HFFc6 (cell line): ENCODE data around the gene CABLES1. TPM values are rescaled to one million over a fixed set of nuclear protein-coding genes. Genes with fewer than 3 reads are reported as not detected.

Experiments used
- DNase-seq: peaks from one replicate; pipeline ENCODE4 v3.0.0-alpha.2; 2018
- H3K27ac Mint-ChIP-seq: 2 replicates; pipeline ENCODE4 v1.8.0; 2020; ENCODE audit warnings: mild to moderate bottlenecking, mixed read lengths
- H3K27me3 Mint-ChIP-seq: 2 replicates; pipeline ENCODE4 v1.8.0; 2021; ENCODE audit warnings: mild to moderate bottlenecking, moderate library complexity, mixed read lengths; ENCODE audit not compliant: insufficient read depth
- H3K36me3 Mint-ChIP-seq: 2 replicates; pipeline ENCODE4 v1.8.0; 2021; ENCODE audit warnings: low read depth, mixed read lengths
- H3K4me1 Mint-ChIP-seq: 2 replicates; pipeline ENCODE4 v1.8.0; 2020; ENCODE audit warnings: low read depth, mixed read lengths
- H3K4me3 Mint-ChIP-seq: 2 replicates; pipeline ENCODE4 v1.8.0; 2020; ENCODE audit warnings: mild to moderate bottlenecking, moderate library complexity, mixed read lengths
- H3K9me3 Mint-ChIP-seq: 2 replicates; pipeline ENCODE4 v1.8.0; 2020; ENCODE audit warnings: mild to moderate bottlenecking, mixed read lengths
- total RNA-seq, 6 experiments: library from RNA; stranded (reverse); fragmentation: NEBNext Ultra II Directional; extraction: Animal tissue kit (Norgen Biotek cat#: 25700); gene quantifications; 2 replicates in 1 of 6; 3 replicates in 5 of 6; pipeline ENCODE4 v1.2.3, GENCODE V29; 2021
- TF ChIP-seq, protein P1 (sequence below): fragments of 200-600 bp; sonication (generic); IDR thresholded peaks from 2 replicates; pipeline ENCODE4 v1.5.0; 2021; ENCODE audit warnings: antibody characterized with exemption, mild to moderate bottlenecking

CABLES1 gene
- total RNA-seq, 6 experiments from 2014 or later = 6.2 to 9.3 (median 8.5) TPM

DNA sequence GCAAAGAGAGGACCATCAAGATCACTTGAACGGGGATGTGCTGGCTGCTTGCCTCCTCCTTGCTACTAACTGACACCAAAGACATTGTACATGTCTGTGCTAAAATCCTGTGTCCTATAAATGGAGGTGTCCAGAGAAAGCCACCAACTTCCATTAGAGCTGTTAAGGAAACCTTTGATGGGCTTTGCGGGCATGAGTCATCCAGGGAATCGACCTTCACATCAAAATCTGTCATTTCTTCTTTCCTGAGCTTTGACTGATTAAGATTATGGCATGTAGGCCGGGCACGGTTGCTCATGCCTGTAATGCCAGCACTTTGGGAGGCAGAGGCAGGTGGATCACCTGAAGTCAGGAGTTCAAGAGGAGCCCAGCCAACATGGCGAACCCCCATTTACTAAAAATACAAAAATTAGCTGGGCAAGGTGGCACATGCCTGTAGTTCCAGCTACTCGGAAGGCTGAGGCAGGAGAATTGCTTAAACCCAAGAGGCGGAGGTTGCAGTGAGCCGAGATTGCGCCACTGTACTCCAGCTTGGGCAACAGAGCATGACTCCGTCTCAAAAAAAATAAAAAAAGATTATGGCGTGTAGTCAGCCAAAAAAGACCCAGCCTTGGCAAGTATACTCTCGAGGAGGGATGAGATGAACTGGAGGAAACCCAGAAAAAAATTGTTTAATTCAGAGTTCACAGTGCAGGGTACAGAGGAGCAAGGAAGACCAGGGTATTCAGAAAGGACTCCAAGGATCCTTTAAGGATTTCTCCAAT lies 115.8 kb downstream of the CABLES1 start:
- TF ChIP-seq, protein P1, sequence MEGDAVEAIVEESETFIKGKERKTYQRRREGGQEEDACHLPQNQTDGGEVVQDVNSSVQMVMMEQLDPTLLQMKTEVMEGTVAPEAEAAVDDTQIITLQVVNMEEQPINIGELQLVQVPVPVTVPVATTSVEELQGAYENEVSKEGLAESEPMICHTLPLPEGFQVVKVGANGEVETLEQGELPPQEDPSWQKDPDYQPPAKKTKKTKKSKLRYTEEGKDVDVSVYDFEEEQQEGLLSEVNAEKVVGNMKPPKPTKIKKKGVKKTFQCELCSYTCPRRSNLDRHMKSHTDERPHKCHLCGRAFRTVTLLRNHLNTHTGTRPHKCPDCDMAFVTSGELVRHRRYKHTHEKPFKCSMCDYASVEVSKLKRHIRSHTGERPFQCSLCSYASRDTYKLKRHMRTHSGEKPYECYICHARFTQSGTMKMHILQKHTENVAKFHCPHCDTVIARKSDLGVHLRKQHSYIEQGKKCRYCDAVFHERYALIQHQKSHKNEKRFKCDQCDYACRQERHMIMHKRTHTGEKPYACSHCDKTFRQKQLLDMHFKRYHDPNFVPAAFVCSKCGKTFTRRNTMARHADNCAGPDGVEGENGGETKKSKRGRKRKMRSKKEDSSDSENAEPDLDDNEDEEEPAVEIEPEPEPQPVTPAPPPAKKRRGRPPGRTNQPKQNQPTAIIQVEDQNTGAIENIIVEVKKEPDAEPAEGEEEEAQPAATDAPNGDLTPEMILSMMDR = no peak
- Mint-ChIP-seq H3K9me3 (peaks cover 4% of the 10 kb centered on the region; the same call in 1 of the 2 replicates), H3K4me3 (no peak overlapping the region), H3K27ac (no peak overlapping the region), H3K27me3 (no peaks in the 10 kb centered on the region), H3K36me3 (peaks cover 35% of the 10 kb centered on the region), H3K4me1 (no peaks in the 10 kb centered on the region)
- no peak for DNase-seq

DNA sequence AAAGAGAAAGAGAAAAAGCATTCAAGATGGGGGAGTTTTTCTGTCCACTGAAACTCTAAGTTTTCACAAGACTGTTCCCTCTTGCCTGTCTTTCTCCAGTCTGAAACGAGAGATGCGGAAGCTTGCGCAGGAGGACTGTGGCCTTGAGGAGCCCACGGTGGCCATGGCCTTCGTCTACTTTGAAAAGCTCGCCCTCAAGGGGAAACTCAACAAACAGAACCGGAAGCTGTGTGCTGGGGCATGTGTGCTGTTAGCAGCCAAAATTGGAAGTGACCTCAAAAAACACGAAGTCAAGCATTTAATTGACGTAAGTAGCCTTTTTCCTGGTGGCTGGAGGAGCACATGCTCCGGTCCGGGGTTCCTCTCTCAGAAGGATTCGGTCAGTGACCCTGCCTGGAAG lies 118.3 kb downstream of the CABLES1 start:
- no peak overlapping the region for H3K4me3 Mint-ChIP-seq
- H3K27ac Mint-ChIP-seq = no peak overlapping the region
- no peaks in the 10 kb centered on the region for H3K27me3 Mint-ChIP-seq
- H3K9me3 Mint-ChIP-seq = no peaks in the 10 kb centered on the region
- H3K36me3 Mint-ChIP-seq = peaks cover 35% of the 10 kb centered on the region
- TF ChIP-seq, protein P1 = no peak
- no peak for DNase-seq
- H3K4me1 Mint-ChIP-seq = peaks cover 14% of the 10 kb centered on the region

DNA sequence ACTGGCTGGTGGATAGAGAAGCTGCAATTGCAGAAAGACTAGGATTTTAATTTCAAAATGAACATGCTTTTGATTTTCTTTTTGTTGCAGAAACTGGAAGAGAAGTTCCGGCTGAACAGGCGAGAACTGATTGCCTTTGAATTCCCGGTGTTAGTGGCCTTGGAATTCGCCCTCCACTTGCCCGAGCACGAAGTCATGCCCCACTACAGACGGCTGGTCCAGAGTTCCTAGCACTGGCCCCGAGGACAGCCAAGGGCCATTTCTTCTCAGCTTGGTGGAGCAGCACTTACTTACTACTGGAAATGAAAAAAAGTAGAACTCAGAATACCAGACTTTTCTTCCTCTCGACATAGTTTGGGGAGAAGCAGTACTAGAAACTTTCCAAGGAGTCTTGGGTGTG lies 121.9 kb downstream of the CABLES1 start:
- Mint-ChIP-seq H3K27me3 (no peaks in the 10 kb centered on the region; the same call in 1 of the 2 replicates), H3K9me3 (no peaks in the 10 kb centered on the region), H3K4me3 (no peak overlapping the region), H3K36me3 (peaks cover 24% of the 10 kb centered on the region), H3K4me1 (peaks cover 37% of the 10 kb centered on the region), H3K27ac (no peak overlapping the region)
- no peak for DNase-seq
- TF ChIP-seq, protein P1 = no peak

DNA sequence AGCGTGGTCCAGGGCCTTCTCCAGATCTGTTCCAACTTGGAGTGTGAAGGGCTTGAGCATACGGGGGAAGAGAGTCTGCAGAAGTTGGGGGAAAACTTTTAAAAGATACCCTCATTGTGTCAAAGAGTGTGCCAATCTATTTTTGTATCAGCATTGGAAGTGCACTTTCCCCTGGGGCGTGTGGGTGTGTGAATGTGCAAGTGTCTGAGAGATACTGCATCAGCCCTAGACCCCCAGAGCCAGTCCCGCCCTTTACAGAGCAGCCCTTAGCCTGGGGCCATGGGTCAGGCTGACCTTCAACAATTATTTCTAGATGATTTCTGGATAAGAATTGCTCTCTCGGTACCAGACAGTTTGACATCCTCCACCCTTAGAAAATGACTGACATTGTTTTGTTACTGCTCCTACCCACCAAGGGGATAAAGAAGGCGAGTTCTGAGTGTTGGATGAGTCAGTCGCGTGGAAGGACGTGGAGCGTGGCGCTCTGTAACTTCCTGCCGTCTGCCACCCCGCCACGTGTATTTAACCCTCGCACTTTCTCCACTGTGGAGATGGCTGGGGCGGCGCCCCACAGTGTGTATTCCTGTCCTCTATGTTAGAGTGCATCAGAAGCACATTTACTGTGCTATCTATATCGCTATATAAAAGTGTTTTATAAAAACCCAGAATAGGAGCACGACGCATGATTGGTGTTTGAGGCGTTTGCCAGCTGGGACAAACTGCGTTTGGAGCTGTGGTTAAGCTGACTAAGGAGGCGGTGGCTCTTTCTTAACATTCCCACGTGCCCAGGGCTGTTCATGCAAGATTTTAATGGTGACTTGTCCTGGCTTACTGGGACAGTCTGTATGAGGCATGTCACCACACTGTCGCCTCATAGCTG lies 122.6 kb downstream of the CABLES1 start:
- peak; percentile 46 for DNase-seq
- Mint-ChIP-seq H3K27me3 (no peaks in the 10 kb centered on the region; the same call in none of the 2 replicates), H3K4me3 (no peak overlapping the region), H3K4me1 (peaks cover 37% of the 10 kb centered on the region), H3K36me3 (peaks cover 24% of the 10 kb centered on the region), H3K9me3 (no peaks in the 10 kb centered on the region), H3K27ac (peak overlapping the region; percentile 53)
- TF ChIP-seq, protein P1 = no peak

DNA sequence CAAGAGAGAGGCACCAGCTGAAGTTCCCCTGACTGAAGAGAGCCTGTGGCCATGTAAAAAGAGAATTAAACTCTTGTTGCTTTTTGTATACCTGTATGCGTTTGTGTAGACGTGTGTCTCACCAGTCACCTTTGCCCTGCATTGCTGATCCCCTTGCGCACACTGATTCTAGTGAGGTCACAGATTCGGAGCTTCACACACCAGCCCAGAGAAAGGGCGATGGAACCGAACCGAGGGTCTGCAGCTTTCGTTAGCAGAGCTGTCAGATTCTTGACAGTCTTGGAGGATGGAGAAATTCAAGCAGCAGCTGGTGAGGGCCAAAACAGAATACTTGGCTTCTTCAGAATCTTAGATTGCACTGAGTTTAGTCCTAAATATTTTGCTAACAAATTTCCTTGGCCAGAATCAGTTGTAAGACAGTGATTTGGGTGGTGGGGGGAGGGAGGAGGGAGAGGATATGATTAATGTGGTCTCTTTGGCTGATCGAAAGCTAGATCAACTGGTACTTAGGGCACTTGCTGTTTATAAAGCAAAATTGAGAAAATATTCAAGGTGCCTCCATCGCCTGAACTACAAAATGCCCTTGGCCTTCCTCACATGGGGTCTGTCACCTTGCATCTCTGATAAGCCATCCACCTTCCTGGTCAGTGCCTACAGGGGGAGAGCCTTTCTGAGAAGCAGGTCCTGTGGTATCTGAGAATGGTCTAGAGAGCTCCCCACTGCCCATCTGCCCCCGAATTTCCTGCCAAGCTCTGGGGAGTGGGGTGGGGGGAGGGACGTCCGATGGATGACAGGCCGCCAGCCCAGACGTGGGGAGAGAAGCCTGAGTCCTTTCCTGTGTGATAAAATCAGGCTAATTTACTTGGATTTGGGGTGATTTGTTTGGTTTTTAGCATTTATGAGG lies 123.5 kb downstream of the CABLES1 start:
- Mint-ChIP-seq H3K27ac (peak overlapping the region; percentile 92), H3K27me3 (no peaks in the 10 kb centered on the region; the same call in none of the 2 replicates), H3K4me3 (no peak overlapping the region), H3K36me3 (peaks cover 18% of the 10 kb centered on the region), H3K9me3 (no peaks in the 10 kb centered on the region), H3K4me1 (peaks cover 37% of the 10 kb centered on the region)
- no peak for DNase-seq
- TF ChIP-seq, protein P1 = no peak
